HG02642 (cell line): ENCODE measurements around the gene ALG1.
"Not testable (repeated sequence)": the region's sequence is repeated elsewhere in the genome, so short reads cannot be mapped to it uniquely, and the experiment has no call there.

ENCODE experiments used
- ATAC-seq: cut with Tn5 transposase; IDR thresholded peaks from one replicate; pipeline ENCODE4 v1.9.1; 2021; ENCODE audit warnings: mild to moderate bottlenecking; ENCODE audit not compliant: unreplicated experiment, poor library complexity

ALG1 gene

GRCh38 chr16:5072334-5073278, 963 bp downstream of the ALG1 start:
- ATAC-seq = no peak

GRCh38 chr16:5073279-5073629, 1.6 kb downstream of the ALG1 start:
- no peak for ATAC-seq

- not testable (repeated sequence) for ATAC-seq
Measured at GRCh38 chr16:5073771-5074170, 2.1 kb downstream of the ALG1 start.

- ATAC-seq = no peak
Measured at GRCh38 chr16:5075637-5076036, 4.0 kb downstream of the ALG1 start.

GRCh38 chr16:5077304-5077703, 5.7 kb downstream of the ALG1 start:
- no peak for ATAC-seq

- ATAC-seq = no peak
Measured at GRCh38 chr16:5078626-5079025, 7.0 kb downstream of the ALG1 start.

- not testable (repeated sequence) for ATAC-seq
Measured at GRCh38 chr16:5080461-5080860, 8.8 kb downstream of the ALG1 start.

- ATAC-seq = not testable (repeated sequence)
Measured at GRCh38 chr16:5080996-5081395, 9.4 kb downstream of the ALG1 start.

GRCh38 chr16:5083646-5084045, 12.0 kb downstream of the ALG1 start:
- ATAC-seq = not testable (repeated sequence)

- ATAC-seq = not testable (repeated sequence)
Measured at GRCh38 chr16:5084099-5084731, 12.6 kb downstream of the ALG1 start.

GRCh38 chr16:5084802-5085201, 13.2 kb downstream of the ALG1 start:
- ATAC-seq = not testable (repeated sequence)

- not testable (repeated sequence) for ATAC-seq
Measured at GRCh38 chr16:5085716-5086115, 14.1 kb downstream of the ALG1 start.

- not testable (repeated sequence) for ATAC-seq
Measured at GRCh38 chr16:5088086-5088790, 16.6 kb downstream of the ALG1 start.

- not testable (repeated sequence) for ATAC-seq
Measured at GRCh38 chr16:5088936-5089335, 17.3 kb downstream of the ALG1 start.

GRCh38 chr16:5089911-5090555, 18.4 kb downstream of the ALG1 start:
- not testable (repeated sequence) for ATAC-seq

GRCh38 chr16:5090592-5090991, 18.9 kb downstream of the ALG1 start:
- ATAC-seq = not testable (repeated sequence)

GRCh38 chr16:5093081-5093480, 21.4 kb downstream of the ALG1 start:
- ATAC-seq = not testable (repeated sequence)

GRCh38 chr16:5093746-5094145, 22.1 kb downstream of the ALG1 start:
- ATAC-seq = not testable (repeated sequence)

- ATAC-seq = not testable (repeated sequence)
Measured at GRCh38 chr16:5095145-5095830, 23.6 kb downstream of the ALG1 start.
